Endothelial cell (in vitro differentiated cells): ENCODE data around the gene NTM. TPM values are rescaled to one million over a fixed set of nuclear protein-coding genes. Genes with fewer than 3 reads are reported as not detected.
A peak's percentile ranks its signal among the peaks of the same experiment; 100 is the strongest.

Source experiments
- DNase-seq: peaks from one replicate; pipeline ENCODE4 v3.0.0; 2021; ENCODE audit warnings: low spot score
- H3K27ac Mint-ChIP-seq: one replicate; pipeline ENCODE4 v1.8.0; 2021; ENCODE audit warnings: mixed read lengths, inconsistent platforms; ENCODE audit not compliant: unreplicated experiment
- H3K27me3 Mint-ChIP-seq: one replicate; pipeline ENCODE4 v1.8.0; 2021; ENCODE audit warnings: mild to moderate bottlenecking, moderate library complexity, mixed read lengths, inconsistent platforms; ENCODE audit not compliant: unreplicated experiment
- H3K36me3 Mint-ChIP-seq: one replicate; pipeline ENCODE4 v1.8.0; 2021; ENCODE audit warnings: mild to moderate bottlenecking, low read depth, mixed read lengths, inconsistent platforms; ENCODE audit not compliant: unreplicated experiment
- H3K4me1 Mint-ChIP-seq: one replicate; pipeline ENCODE4 v1.8.0; 2021; ENCODE audit warnings: mild to moderate bottlenecking, mixed read lengths, inconsistent platforms; ENCODE audit not compliant: unreplicated experiment
- H3K4me3 Mint-ChIP-seq: one replicate; pipeline ENCODE4 v1.8.0; 2021; ENCODE audit warnings: mild to moderate bottlenecking, mixed read lengths, inconsistent platforms; ENCODE audit not compliant: unreplicated experiment
- H3K9me3 Mint-ChIP-seq: one replicate; pipeline ENCODE4 v1.8.0; 2021; ENCODE audit warnings: mixed read lengths, inconsistent platforms; ENCODE audit not compliant: unreplicated experiment
- total RNA-seq: library from RNA; stranded (reverse); fragmentation: NEBNext Ultra II Directional; extraction: Animal tissue kit (Norgen Biotek cat#: 25700); gene quantifications from one replicate; pipeline ENCODE4 v1.2.1, GENCODE V29; 2021; ENCODE audit not compliant: unreplicated experiment
- TF ChIP-seq, protein P1 (sequence below): fragments of 200-600 bp; sonication (generic); IDR thresholded peaks from one replicate; pipeline ENCODE4 v1.5.0; 2021; ENCODE audit warnings: antibody characterized with exemption; ENCODE audit not compliant: unreplicated experiment

NTM gene
- total RNA-seq, 1 donor from 2014 or later = 3.6 TPM

DNA sequence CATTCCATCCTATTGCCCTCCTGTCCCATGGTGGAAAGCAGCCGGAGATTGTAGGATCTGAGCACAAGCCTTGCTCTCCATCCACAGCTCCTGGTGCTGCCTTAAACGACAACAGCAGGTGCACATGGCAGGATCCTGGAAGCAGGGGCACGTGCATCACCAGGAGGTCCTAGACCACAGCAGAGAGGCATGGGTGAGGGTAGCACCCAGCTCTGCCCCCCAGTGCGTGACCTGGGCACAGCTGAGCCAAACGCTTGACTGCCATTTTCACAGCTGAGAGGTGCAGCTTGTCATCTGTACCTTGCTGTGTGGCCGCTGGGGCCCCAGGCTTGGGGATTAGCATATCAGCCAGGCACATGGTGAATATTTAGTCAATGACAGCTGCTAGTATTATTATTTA lies 92.7 kb downstream of the NTM start:
- no peak overlapping the region for H3K27ac Mint-ChIP-seq
- H3K27me3 Mint-ChIP-seq = peaks cover 1% of the 10 kb centered on the region
- H3K4me3 Mint-ChIP-seq = no peak overlapping the region
- TF ChIP-seq, protein P1, sequence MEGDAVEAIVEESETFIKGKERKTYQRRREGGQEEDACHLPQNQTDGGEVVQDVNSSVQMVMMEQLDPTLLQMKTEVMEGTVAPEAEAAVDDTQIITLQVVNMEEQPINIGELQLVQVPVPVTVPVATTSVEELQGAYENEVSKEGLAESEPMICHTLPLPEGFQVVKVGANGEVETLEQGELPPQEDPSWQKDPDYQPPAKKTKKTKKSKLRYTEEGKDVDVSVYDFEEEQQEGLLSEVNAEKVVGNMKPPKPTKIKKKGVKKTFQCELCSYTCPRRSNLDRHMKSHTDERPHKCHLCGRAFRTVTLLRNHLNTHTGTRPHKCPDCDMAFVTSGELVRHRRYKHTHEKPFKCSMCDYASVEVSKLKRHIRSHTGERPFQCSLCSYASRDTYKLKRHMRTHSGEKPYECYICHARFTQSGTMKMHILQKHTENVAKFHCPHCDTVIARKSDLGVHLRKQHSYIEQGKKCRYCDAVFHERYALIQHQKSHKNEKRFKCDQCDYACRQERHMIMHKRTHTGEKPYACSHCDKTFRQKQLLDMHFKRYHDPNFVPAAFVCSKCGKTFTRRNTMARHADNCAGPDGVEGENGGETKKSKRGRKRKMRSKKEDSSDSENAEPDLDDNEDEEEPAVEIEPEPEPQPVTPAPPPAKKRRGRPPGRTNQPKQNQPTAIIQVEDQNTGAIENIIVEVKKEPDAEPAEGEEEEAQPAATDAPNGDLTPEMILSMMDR = no peak
- no peaks in the 10 kb centered on the region for H3K36me3 Mint-ChIP-seq
- peaks cover 21% of the 10 kb centered on the region for H3K4me1 Mint-ChIP-seq
- no peak for DNase-seq
- no peaks in the 10 kb centered on the region for H3K9me3 Mint-ChIP-seq

DNA sequence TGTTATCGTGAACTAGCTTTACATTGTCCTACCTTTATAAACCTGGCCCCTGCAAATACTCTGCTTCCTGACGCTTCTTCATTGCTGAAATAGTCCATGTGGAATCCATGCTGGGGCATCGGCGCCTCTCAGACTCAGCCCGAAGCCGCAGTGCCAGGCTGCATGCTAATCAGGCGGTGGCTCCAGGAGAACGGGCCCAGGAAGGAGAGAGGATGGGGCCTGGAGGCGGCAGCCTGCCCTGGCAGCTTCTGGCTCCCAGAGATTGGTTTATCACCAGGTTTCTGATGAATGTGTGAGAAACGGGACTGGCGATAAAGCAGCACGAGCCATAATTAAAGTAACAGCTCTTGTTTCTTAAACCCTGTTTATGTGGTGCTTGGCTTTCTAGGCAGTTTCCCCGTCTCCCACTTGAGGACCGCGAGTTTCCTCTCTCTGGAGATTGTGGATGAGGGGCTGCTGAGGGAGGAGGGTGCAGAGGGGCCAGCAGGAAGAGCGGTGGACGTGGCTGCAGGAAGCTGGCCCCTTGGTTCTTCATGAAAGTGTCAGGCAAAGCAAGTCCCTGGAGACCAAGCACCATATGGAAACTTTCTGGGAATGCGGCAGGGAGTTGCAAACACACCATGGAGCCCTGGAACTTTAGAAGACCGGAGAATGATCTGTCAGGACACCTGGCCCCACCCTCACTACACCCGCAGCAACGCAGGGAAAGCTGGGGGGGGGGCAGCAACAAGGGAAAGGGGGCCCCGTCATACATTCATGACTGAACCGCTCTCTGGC lies 93.4 kb downstream of the NTM start:
- Mint-ChIP-seq H3K27ac (no peak overlapping the region), H3K9me3 (no peaks in the 10 kb centered on the region), H3K4me3 (no peak overlapping the region), H3K4me1 (peaks cover 21% of the 10 kb centered on the region), H3K27me3 (peaks cover 1% of the 10 kb centered on the region), H3K36me3 (no peaks in the 10 kb centered on the region)
- no peak for DNase-seq
- TF ChIP-seq, protein P1 = no peak

DNA sequence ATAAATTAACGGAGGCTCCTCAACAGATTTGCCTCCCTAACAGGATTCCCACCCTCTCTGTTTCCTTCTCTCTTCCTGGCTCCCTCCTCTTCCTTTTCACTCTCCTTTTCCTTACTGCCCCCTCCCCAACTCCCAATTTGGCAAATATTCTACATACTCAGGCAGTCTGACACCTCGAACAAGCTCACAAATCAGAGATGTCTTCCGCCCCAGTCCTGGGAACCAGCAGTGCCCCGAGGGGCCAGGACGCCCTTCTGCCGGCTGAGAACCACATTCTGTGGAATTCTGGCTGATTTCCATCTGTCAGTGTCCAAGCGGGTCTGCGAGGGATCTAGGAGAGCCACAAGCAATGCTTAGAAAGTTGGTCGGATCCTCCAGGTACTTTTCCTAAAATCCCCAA lies 94.0 kb downstream of the NTM start:
- H3K4me3 Mint-ChIP-seq = no peak overlapping the region
- H3K4me1 Mint-ChIP-seq = peaks cover 21% of the 10 kb centered on the region
- H3K27ac Mint-ChIP-seq = no peak overlapping the region
- TF ChIP-seq, protein P1 = no peak
- H3K36me3 Mint-ChIP-seq = no peaks in the 10 kb centered on the region
- H3K27me3 Mint-ChIP-seq = no peaks in the 10 kb centered on the region
- no peak for DNase-seq
- H3K9me3 Mint-ChIP-seq = no peaks in the 10 kb centered on the region

DNA sequence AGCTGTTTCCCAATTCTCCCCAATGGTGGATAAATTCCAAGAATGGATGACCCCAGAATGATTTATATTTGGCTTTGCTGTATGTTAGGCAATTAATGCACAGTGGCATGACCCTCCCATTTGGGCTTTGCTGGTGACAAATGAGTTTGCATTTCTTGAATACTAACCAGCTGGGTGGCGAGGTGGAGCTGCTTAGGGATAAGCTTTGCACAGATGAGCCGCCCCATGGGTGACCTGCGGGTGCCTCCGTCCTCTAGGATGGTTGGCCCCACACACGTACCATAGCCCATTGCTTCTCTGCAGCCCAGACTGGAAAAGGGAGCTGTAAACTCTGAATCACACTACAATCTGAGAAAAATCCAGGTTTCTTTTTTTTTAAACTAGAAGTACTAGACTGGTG lies 94.6 kb downstream of the NTM start:
- no peaks in the 10 kb centered on the region for H3K9me3 Mint-ChIP-seq
- no peaks in the 10 kb centered on the region for H3K36me3 Mint-ChIP-seq
- TF ChIP-seq, protein P1 = no peak
- no peak overlapping the region for H3K27ac Mint-ChIP-seq
- no peak for DNase-seq
- H3K4me3 Mint-ChIP-seq = no peak overlapping the region
- H3K4me1 Mint-ChIP-seq = peaks cover 21% of the 10 kb centered on the region
- no peaks in the 10 kb centered on the region for H3K27me3 Mint-ChIP-seq

DNA sequence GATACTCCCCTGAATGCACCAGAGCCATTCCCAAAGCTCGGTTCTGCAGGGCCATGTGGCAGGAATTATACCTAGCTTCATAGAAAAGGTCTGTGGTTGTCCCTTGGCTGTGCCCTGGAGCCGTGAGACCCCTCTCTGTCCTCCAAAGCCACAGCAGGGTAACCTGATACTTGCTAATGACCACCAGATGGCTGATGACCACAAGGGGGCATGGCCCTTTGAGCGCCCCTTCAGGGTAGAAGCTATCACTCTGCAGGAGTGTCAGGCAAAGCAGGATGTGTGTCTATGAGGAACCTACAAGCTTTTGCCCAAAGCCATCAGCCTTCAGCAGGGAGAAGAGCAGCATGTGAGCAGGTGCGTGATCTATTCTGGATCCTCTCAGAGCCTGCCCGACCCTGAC lies 95.3 kb downstream of the NTM start:
- H3K27ac Mint-ChIP-seq = no peak overlapping the region
- DNase-seq = peak; percentile 57
- TF ChIP-seq, protein P1 = peak; percentile 65

More for the DNA sequence above, 95.3 kb downstream of the NTM start:
- peaks cover 21% of the 10 kb centered on the region for H3K4me1 Mint-ChIP-seq
- H3K36me3 Mint-ChIP-seq = no peaks in the 10 kb centered on the region
- H3K9me3 Mint-ChIP-seq = no peaks in the 10 kb centered on the region
- H3K27me3 Mint-ChIP-seq = no peaks in the 10 kb centered on the region
- no peak overlapping the region for H3K4me3 Mint-ChIP-seq
